Muscle layer of colon (tissue), 2 donors: ENCODE data around the gene GJB5.

Source experiments
- H3K27ac ChIP-seq: one replicate; pipeline ENCODE4 v1.7.0; 2013; ENCODE audit warnings: low read depth, mild to moderate bottlenecking, low read length, moderate library complexity
- H3K27me3 ChIP-seq, 2 donors: one replicate each; pipeline ENCODE4 v1.7.0; 2013; ENCODE audit warnings: low read length in 2 of 2, mild to moderate bottlenecking in 2 of 2; ENCODE audit not compliant: insufficient read depth in 2 of 2, control insufficient read depth in 1 of 2
- H3K36me3 ChIP-seq: one replicate; pipeline ENCODE4 v1.7.0; 2013; ENCODE audit warnings: mild to moderate bottlenecking, low read length; ENCODE audit not compliant: insufficient read depth
- H3K4me1 ChIP-seq: one replicate; pipeline ENCODE4 v1.7.0; 2013; ENCODE audit warnings: mild to moderate bottlenecking, low read length; ENCODE audit not compliant: insufficient read depth
- H3K4me3 ChIP-seq, 2 donors: one replicate each; pipeline ENCODE4 v1.7.0; 2013; ENCODE audit warnings: low read length in 2 of 2, low read depth in 1 of 2, mild to moderate bottlenecking in 1 of 2, moderate library complexity in 1 of 2
- H3K9ac ChIP-seq: one replicate; pipeline ENCODE4 v1.7.0; 2013; ENCODE audit warnings: low read length
- H3K9me3 ChIP-seq: one replicate; pipeline ENCODE4 v1.7.0; 2013; ENCODE audit warnings: mild to moderate bottlenecking, low read length
- donor health status: abdominal sarcoma.
- donor health status: Adenocarcinoma of cecum.

The GJB5 gene

GRCh38 chr1:34754964-34755637 lies at the start of gene GJB5:
TSS of gene GJB5 (plus strand) at chr1:34755047. CDS start at chr1:34757331, 2,284 bp downstream.
- Histone ChIP-seq H3K4me1 (no peaks in the 10 kb centered on the region), H3K9ac (no peak within 1 kb of the TSS), H3K27ac (no peak within 1 kb of the TSS), H3K9me3 (no peaks in the 10 kb centered on the region), H3K36me3 (no peaks in the 10 kb centered on the region), H3K4me3 (no peak within 1 kb of the TSS), H3K27me3 (no peaks in the 10 kb centered on the region)

DNA sequence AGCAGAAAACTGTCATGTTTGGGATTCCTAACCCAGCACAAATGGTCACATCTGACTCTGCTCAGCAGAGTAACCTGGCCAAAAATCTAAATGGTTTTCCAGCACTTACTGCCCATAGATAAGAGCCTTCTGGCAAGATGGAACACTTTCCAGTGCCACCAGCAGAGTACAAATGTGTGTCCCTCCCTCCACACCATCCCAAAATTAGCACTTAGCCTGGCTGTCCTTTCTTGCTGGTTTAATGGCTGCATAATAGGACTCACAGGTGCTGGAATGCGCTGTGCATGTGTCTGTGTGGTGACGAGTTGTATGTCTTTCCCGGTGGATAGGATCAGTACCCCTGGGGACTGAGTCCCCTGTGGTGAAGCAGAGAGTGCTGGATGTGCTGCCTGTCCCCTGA lies 49.8 kb upstream of the GJB5 start:
- H3K9ac ChIP-seq, result no peak overlapping the region
- H3K27ac ChIP-seq, result no peak overlapping the region
- no peaks in the 10 kb centered on the region for H3K4me1 ChIP-seq
- peaks cover 0 to 9% of the 10 kb centered on the region in 2 donors for H3K27me3 ChIP-seq
- H3K4me3 ChIP-seq, result no peak overlapping the region
- no peaks in the 10 kb centered on the region for H3K36me3 ChIP-seq
- no peaks in the 10 kb centered on the region for H3K9me3 ChIP-seq

DNA sequence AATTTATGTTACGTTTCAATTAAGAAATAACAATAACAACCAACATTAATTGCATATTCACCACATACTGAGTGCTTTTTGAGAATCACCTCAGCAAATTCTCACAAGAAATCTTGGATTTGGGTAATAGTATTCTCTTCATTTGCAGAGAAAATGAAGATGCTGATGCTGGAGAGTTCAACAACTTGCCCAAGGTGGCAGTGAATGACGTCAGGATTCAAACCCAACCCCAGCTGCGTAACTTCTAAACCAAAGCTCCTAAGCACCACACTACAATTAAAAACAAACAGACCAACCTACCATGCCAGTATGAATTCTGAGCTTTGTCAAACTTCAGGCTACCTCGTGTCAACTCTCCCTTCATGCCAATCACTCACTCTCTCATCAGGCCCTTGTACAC lies 46.7 kb upstream of the GJB5 start:
- Histone ChIP-seq H3K4me3 (no peak overlapping the region), H3K4me1 (no peaks in the 10 kb centered on the region), H3K36me3 (no peaks in the 10 kb centered on the region), H3K9ac (no peak overlapping the region), H3K9me3 (no peaks in the 10 kb centered on the region), H3K27me3 (peaks cover 0 to 9% of the 10 kb centered on the region in 2 donors), H3K27ac (no peak overlapping the region)

GRCh38 chr1:34709547-34709946 lies 45.3 kb upstream of the GJB5 start:
- H3K9me3 ChIP-seq, result no peaks in the 10 kb centered on the region
- H3K27ac ChIP-seq, result no peak overlapping the region
- peaks cover 0 to 6% of the 10 kb centered on the region in 2 donors for H3K27me3 ChIP-seq
- H3K4me1 ChIP-seq, result no peaks in the 10 kb centered on the region
- no peak overlapping the region for H3K4me3 ChIP-seq
- H3K36me3 ChIP-seq, result no peaks in the 10 kb centered on the region
- H3K9ac ChIP-seq, result no peak overlapping the region

DNA sequence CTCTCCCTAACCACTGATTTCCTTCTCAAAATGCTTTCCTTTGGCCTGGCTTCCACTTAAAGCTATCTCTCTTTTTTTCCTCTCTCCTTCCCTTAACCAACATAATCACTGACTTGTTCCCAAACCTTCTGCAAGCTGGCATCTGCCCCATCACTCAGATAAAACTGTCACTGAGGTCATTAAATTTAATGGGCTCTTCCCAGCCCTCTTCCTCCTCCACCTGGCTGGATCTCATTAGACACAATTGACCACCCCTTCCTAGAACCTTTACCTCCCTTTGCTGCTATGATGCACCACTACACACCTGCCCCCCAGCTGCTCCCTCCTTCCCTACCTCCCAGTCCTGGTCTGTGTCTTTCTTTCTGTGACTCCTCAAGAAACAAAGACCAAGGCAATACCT lies 44.0 kb upstream of the GJB5 start:
- Histone ChIP-seq H3K27me3 (no peaks in the 10 kb centered on the region), H3K4me1 (no peaks in the 10 kb centered on the region), H3K36me3 (no peaks in the 10 kb centered on the region), H3K9ac (no peak overlapping the region), H3K4me3 (no peak overlapping the region), H3K9me3 (no peaks in the 10 kb centered on the region), H3K27ac (no peak overlapping the region)

GRCh38 chr1:34711485-34711884 lies 43.4 kb upstream of the GJB5 start:
- Histone ChIP-seq H3K9ac (no peak overlapping the region), H3K9me3 (no peaks in the 10 kb centered on the region), H3K4me1 (no peaks in the 10 kb centered on the region), H3K27me3 (no peaks in the 10 kb centered on the region), H3K4me3 (no peak overlapping the region), H3K36me3 (no peaks in the 10 kb centered on the region), H3K27ac (no peak overlapping the region)

- Histone ChIP-seq H3K4me3 (no peak overlapping the region), H3K27ac (no peak overlapping the region), H3K9me3 (no peaks in the 10 kb centered on the region), H3K9ac (no peak overlapping the region), H3K36me3 (no peaks in the 10 kb centered on the region), H3K4me1 (no peaks in the 10 kb centered on the region), H3K27me3 (no peaks in the 10 kb centered on the region)
Measured at GRCh38 chr1:34712007-34712688, 42.7 kb upstream of the GJB5 start.

- Histone ChIP-seq H3K27me3 (no peaks in the 10 kb centered on the region), H3K4me1 (no peaks in the 10 kb centered on the region), H3K36me3 (no peaks in the 10 kb centered on the region), H3K4me3 (no peak overlapping the region), H3K9ac (no peak overlapping the region), H3K9me3 (no peaks in the 10 kb centered on the region), H3K27ac (no peak overlapping the region)
Measured at GRCh38 chr1:34713443-34713842, 41.4 kb upstream of the GJB5 start.

DNA sequence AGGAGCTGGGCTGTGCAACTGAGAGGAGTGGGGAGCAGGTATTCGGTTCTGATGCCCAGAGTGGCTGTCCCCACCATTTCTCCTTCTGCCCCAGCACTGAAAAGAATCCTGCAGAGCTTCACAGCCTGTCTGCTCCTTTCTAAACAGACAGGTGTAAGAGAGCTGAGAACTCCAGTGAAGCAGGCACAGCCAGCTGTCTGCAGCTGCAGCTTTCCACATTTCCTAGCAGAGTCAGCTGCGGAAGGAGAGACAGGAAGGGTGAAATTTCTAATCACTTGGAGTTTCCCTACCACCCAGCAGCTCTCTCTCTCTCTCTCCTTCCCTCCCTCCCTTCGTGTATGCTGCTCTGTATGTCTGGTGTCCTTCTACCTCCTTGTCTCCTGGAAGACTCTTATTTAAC lies 40.5 kb upstream of the GJB5 start:
- no peaks in the 10 kb centered on the region for H3K9me3 ChIP-seq
- H3K4me3 ChIP-seq, result no peak overlapping the region

DNA sequence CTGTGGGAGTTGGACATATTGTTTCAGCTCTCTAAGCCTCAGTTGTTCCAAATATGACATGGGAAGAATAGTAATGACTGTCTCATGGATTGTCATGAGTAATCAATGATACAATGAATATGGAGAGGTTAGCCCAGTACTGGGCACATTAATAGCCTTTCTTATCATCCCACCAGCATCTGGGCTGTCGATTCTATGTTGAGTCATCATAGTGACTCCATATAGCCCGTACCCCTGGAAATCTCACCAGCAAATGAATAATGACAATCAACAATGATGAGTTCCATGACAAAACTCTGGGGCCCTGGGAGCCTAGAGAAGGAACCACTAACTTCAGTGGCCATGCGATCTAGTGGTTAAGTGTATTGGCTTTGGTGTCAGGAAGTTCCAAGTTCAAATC lies 39.7 kb upstream of the GJB5 start:
- Histone ChIP-seq H3K9ac (no peak overlapping the region), H3K9me3 (no peaks in the 10 kb centered on the region), H3K4me1 (no peaks in the 10 kb centered on the region), H3K36me3 (no peaks in the 10 kb centered on the region), H3K27ac (no peak overlapping the region), H3K4me3 (no peak overlapping the region), H3K27me3 (no peaks in the 10 kb centered on the region)

More for the DNA sequence above, 40.5 kb upstream of the GJB5 start:
- Histone ChIP-seq H3K27me3 (no peaks in the 10 kb centered on the region), H3K9ac (no peak overlapping the region), H3K36me3 (no peaks in the 10 kb centered on the region), H3K4me1 (no peaks in the 10 kb centered on the region), H3K27ac (no peak overlapping the region)

GRCh38 chr1:34721241-34721640 lies 33.6 kb upstream of the GJB5 start:
- Histone ChIP-seq H3K4me3 (no peak overlapping the region), H3K9me3 (no peaks in the 10 kb centered on the region), H3K4me1 (no peaks in the 10 kb centered on the region), H3K27ac (no peak overlapping the region), H3K27me3 (peaks cover 0 to 5% of the 10 kb centered on the region in 2 donors), H3K9ac (no peak overlapping the region), H3K36me3 (no peaks in the 10 kb centered on the region)
